Retinal pigment epithelial cell (primary cell): ENCODE measurements around the gene GPX7.

ENCODE experiments used
- DNase-seq: peaks from one replicate; pipeline ENCODE4 v3.0.0-alpha.2; 2010; ENCODE audit warnings: low read depth
- H3K4me3 ChIP-seq: 2 replicates; pipeline ENCODE4 v1.5.1; 2011; ENCODE audit warnings: mild to moderate bottlenecking, low read length, control low read depth, moderate library complexity
- CTCF ChIP-seq: conservative IDR thresholded peaks from 2 replicates; pipeline ENCODE4 v1.5.1; 2011; ENCODE audit warnings: low read depth, low read length, control low read depth, inconsistent platforms

Gene GPX7

GRCh38 chr1:52628614-52629324 lies 26.6 kb downstream of the GPX7 start:
- no peak for TF ChIP-seq CTCF
- DNase-seq, result no peak
- no peak overlapping the region for H3K4me3 ChIP-seq

- H3K4me3 ChIP-seq, result no peak overlapping the region
- TF ChIP-seq CTCF, result no peak
- DNase-seq, result no peak
Measured at GRCh38 chr1:52629325-52629643, 27.1 kb downstream of the GPX7 start.

GRCh38 chr1:52629667-52630066 lies 27.5 kb downstream of the GPX7 start:
- DNase-seq, result no peak
- no peak for TF ChIP-seq CTCF
- no peak overlapping the region for H3K4me3 ChIP-seq

GRCh38 chr1:52631759-52632331 lies 29.7 kb downstream of the GPX7 start:
- H3K4me3 ChIP-seq, result no peak overlapping the region
- DNase-seq, result no peak

GRCh38 chr1:52632732-52633290 lies 30.6 kb downstream of the GPX7 start, which contains the start of gene SHISAL2A:
Gene SHISAL2A, plus strand, starts transcription at chr1:52633168. Its CDS starts 326 bp downstream, at chr1:52633494.
- no peak for DNase-seq
- peak within 1 kb of the TSS; percentile 10 for H3K4me3 ChIP-seq
- TF ChIP-seq CTCF, result no peak

More at GRCh38 chr1:52631759-52632331, 29.7 kb downstream of the GPX7 start:
- no peak for TF ChIP-seq CTCF

- no peak for DNase-seq
- TF ChIP-seq CTCF, result no peak
- H3K4me3 ChIP-seq, result peak overlapping the region; percentile 10
Measured at GRCh38 chr1:52633291-52633754, 31.2 kb downstream of the GPX7 start.

GRCh38 chr1:52634111-52634510 lies 31.9 kb downstream of the GPX7 start:
- H3K4me3 ChIP-seq, result no peak overlapping the region
- no peak for TF ChIP-seq CTCF
- no peak for DNase-seq
